Liver (tissue), 9 donors: ENCODE results near the gene PRDM2. TPM values are rescaled to one million over a fixed set of nuclear protein-coding genes. Genes with fewer than 3 reads are reported as not detected.

Experiments used
- DNase-seq: peaks from one replicate; pipeline ENCODE4 v3.0.0-alpha.2; 2017; ENCODE audit warnings: low spot score
- H3K27ac ChIP-seq, 2 donors: one replicate each; pipeline ENCODE4 v1.7.0; 2013; ENCODE audit warnings: inconsistent platforms in 2 of 2, low read length in 2 of 2, control low read depth in 1 of 2, low read depth in 1 of 2, mild to moderate bottlenecking in 1 of 2
- H3K27me3 ChIP-seq, 4 donors: one replicate each; pipeline versions ENCODE4 v1.6.1 to v1.7.0; 2013; ENCODE audit warnings: low read length in 3 of 4, inconsistent platforms in 1 of 4, mild to moderate bottlenecking in 1 of 4, moderate library complexity in 1 of 4; ENCODE audit not compliant: control insufficient read depth in 4 of 4, insufficient read depth in 4 of 4
- H3K36me3 ChIP-seq, 4 donors: one replicate each; pipeline versions ENCODE4 v1.6.1 to v1.7.0; 2013; ENCODE audit warnings: low read length in 3 of 4, mild to moderate bottlenecking in 3 of 4, low read depth in 1 of 4, moderate library complexity in 1 of 4; ENCODE audit not compliant: control insufficient read depth in 4 of 4, insufficient read depth in 3 of 4
- H3K4me1 ChIP-seq, 4 donors: one replicate each; pipeline versions ENCODE4 v1.6.1 to v1.7.0; 2013; ENCODE audit warnings: low read length in 3 of 4, mild to moderate bottlenecking in 3 of 4, moderate library complexity in 1 of 4; ENCODE audit not compliant: control insufficient read depth in 4 of 4, insufficient read depth in 4 of 4
- H3K4me3 ChIP-seq, 3 donors: one replicate each; pipeline versions ENCODE4 v1.6.1 to v1.7.0; 2013; ENCODE audit warnings: low read length in 3 of 3, control low read depth in 1 of 3, low read depth in 1 of 3, mild to moderate bottlenecking in 1 of 3
- H3K9ac ChIP-seq, 2 donors: one replicate each; pipeline ENCODE4 v1.7.0; 2013; ENCODE audit warnings: low read length in 2 of 2, mild to moderate bottlenecking in 2 of 2, moderate library complexity in 2 of 2, control low read depth in 1 of 2, low read depth in 1 of 2
- H3K9me3 ChIP-seq, 4 donors: one replicate each; pipeline versions ENCODE4 v1.6.1 to v1.7.0; 2013; ENCODE audit warnings: low read length in 3 of 4; ENCODE audit not compliant: control insufficient read depth in 4 of 4
- CTCF ChIP-seq: fragments of 150-350 bp; IDR thresholded peaks from 2 replicates; pipeline ENCODE4 v1.5.1; 2017; ENCODE audit warnings: improper control_type of control experiment, low read depth, low read length; ENCODE audit not compliant: missing input control
- EGR1 ChIP-seq, 2 donors: IDR thresholded peaks; 2 replicates each; pipeline ENCODE4 v1.6.1; 2016 to 2018; ENCODE audit warnings: antibody characterized with exemption in 2 of 2, low read depth in 2 of 2
- FOXA1 ChIP-seq: IDR thresholded peaks from 2 replicates; pipeline ENCODE4 v1.6.1; 2016; ENCODE audit warnings: antibody characterized with exemption
- GABPA ChIP-seq, 2 donors: IDR thresholded peaks in 1 of 2; conservative IDR thresholded peaks in 1 of 2; 2 replicates each; pipeline ENCODE4 v1.6.1; 2016; ENCODE audit warnings: antibody characterized with exemption in 2 of 2, mild to moderate bottlenecking in 1 of 2, moderate library complexity in 1 of 2
- HNF4A ChIP-seq, 2 donors: conservative IDR thresholded peaks; 2 replicates each; pipeline ENCODE4 v1.6.1; 2016; ENCODE audit warnings: antibody characterized with exemption in 2 of 2, mild to moderate bottlenecking in 2 of 2
- JUND ChIP-seq, 2 donors: IDR thresholded peaks; 2 replicates each; pipeline ENCODE4 v1.6.1; 2016; ENCODE audit warnings: antibody characterized with exemption in 2 of 2
- MAX ChIP-seq: IDR thresholded peaks from 2 replicates; pipeline ENCODE4 v1.6.1; 2016; ENCODE audit warnings: antibody characterized with exemption
- NR2F2 ChIP-seq: IDR thresholded peaks from 2 replicates; pipeline ENCODE4 v1.6.1; 2016; ENCODE audit warnings: antibody characterized with exemption
- RAD21 ChIP-seq, 2 donors: IDR thresholded peaks; 2 replicates each; pipeline ENCODE4 v1.6.1; 2016; ENCODE audit warnings: antibody characterized with exemption in 2 of 2, mild to moderate bottlenecking in 2 of 2
- TAF1 ChIP-seq: conservative IDR thresholded peaks from 2 replicates; pipeline ENCODE4 v1.6.1; 2016; ENCODE audit warnings: antibody characterized with exemption, mild to moderate bottlenecking
- YY1 ChIP-seq: IDR thresholded peaks from 2 replicates; pipeline ENCODE4 v1.6.1; 2016; ENCODE audit warnings: antibody characterized with exemption, mild to moderate bottlenecking
- WGBS: extraction: QIAGEN DNeasy Blood & Tissue Kit; methylation state at CpG from one replicate; pipeline ENCODE4 v1.1.7; 2013; 5-methylcytosine and 5-hydroxymethylcytosine counted together
- polyA plus RNA-seq, 2 donors: library from polyadenylated mRNA; stranded (reverse) in 1 of 2; unstranded in 1 of 2; fragments of 200-250 nt in 1 of 2; fragments of >200 nt in 1 of 2; fragmentation: Nextera tagmentation in 1 of 2; extraction: Ambion mirVana in 1 of 2; gene quantifications; one replicate each; pipeline versions ENCODE4 v1.2.1 to v1.2.3, GENCODE V29; 2013 to 2015
- total RNA-seq, 2 donors: library from RNA; depleted of rRNA; stranded (reverse); fragments of >200 nt; gene quantifications; one replicate each; pipeline ENCODE4 v1.2.3, GENCODE V29; 2014
- TF ChIP-seq, protein P1 (sequence below): IDR thresholded peaks from 2 replicates; pipeline ENCODE4 v1.6.1; 2016; ENCODE audit warnings: antibody characterized with exemption
- TF ChIP-seq, protein P2 (sequence below): IDR thresholded peaks from 2 replicates; pipeline ENCODE4 v1.6.1; 2016; ENCODE audit warnings: antibody characterized with exemption, mild to moderate bottlenecking
- TF ChIP-seq, protein P3 (sequence below): IDR thresholded peaks from 2 replicates; pipeline ENCODE4 v1.6.1; 2016; ENCODE audit warnings: antibody characterized with exemption
- donor health status: healthy.
- donor health status: healthy.
- donor health status: healthy.
- donor health status: healthy.
- donor health status: healthy.

Gene PRDM2
- total and polyA plus RNA-seq, 4 donors = 4.5 to 13.9 (median 7.9) TPM

GRCh38 chr1:13813398-13814012 is 113.5 kb downstream of the PRDM2 start:
- H3K9me3 ChIP-seq = no peaks in the 10 kb centered on the region
- peaks cover 0 to 7% (median 5%) of the 10 kb centered on the region in 4 donors for H3K4me1 ChIP-seq
- no peak overlapping the region for H3K4me3 ChIP-seq
- peaks cover 0 to 2% (median 0%) of the 10 kb centered on the region in 4 donors for H3K36me3 ChIP-seq
- 65% methylated on average over 17 of the region's 17 CpGs for WGBS
- no peak overlapping the region for H3K27ac ChIP-seq
- TF ChIP-seq EGR1 (IDR thresholded peaks at IDR 0.05; ENCODE audit: low read depth in 2 of 2) = no peak
- TF ChIP-seq RAD21 (IDR thresholded peaks at IDR 0.05) = peak in 1 of 2 donors; percentile 54
- no peak for TF ChIP-seq TAF1
- TF ChIP-seq, protein P1, sequence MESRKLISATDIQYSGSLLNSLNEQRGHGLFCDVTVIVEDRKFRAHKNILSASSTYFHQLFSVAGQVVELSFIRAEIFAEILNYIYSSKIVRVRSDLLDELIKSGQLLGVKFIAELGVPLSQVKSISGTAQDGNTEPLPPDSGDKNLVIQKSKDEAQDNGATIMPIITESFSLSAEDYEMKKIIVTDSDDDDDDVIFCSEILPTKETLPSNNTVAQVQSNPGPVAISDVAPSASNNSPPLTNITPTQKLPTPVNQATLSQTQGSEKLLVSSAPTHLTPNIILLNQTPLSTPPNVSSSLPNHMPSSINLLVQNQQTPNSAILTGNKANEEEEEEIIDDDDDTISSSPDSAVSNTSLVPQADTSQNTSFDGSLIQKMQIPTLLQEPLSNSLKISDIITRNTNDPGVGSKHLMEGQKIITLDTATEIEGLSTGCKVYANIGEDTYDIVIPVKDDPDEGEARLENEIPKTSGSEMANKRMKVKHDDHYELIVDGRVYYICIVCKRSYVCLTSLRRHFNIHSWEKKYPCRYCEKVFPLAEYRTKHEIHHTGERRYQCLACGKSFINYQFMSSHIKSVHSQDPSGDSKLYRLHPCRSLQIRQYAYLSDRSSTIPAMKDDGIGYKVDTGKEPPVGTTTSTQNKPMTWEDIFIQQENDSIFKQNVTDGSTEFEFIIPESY = no peak
- TF ChIP-seq, protein P2, sequence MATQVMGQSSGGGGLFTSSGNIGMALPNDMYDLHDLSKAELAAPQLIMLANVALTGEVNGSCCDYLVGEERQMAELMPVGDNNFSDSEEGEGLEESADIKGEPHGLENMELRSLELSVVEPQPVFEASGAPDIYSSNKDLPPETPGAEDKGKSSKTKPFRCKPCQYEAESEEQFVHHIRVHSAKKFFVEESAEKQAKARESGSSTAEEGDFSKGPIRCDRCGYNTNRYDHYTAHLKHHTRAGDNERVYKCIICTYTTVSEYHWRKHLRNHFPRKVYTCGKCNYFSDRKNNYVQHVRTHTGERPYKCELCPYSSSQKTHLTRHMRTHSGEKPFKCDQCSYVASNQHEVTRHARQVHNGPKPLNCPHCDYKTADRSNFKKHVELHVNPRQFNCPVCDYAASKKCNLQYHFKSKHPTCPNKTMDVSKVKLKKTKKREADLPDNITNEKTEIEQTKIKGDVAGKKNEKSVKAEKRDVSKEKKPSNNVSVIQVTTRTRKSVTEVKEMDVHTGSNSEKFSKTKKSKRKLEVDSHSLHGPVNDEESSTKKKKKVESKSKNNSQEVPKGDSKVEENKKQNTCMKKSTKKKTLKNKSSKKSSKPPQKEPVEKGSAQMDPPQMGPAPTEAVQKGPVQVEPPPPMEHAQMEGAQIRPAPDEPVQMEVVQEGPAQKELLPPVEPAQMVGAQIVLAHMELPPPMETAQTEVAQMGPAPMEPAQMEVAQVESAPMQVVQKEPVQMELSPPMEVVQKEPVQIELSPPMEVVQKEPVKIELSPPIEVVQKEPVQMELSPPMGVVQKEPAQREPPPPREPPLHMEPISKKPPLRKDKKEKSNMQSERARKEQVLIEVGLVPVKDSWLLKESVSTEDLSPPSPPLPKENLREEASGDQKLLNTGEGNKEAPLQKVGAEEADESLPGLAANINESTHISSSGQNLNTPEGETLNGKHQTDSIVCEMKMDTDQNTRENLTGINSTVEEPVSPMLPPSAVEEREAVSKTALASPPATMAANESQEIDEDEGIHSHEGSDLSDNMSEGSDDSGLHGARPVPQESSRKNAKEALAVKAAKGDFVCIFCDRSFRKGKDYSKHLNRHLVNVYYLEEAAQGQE = no peak
- no peak for TF ChIP-seq HNF4A (conservative IDR thresholded peaks at IDR 0.05)
- TF ChIP-seq NR2F2 = no peak
- TF ChIP-seq FOXA1 = no peak
- no peak for TF ChIP-seq GABPA (IDR thresholded peaks at IDR 0.05 in 1 of 2, conservative IDR thresholded peaks at IDR 0.05 in 1 of 2)
- TF ChIP-seq CTCF = peak; percentile 29
- TF ChIP-seq, protein P3, sequence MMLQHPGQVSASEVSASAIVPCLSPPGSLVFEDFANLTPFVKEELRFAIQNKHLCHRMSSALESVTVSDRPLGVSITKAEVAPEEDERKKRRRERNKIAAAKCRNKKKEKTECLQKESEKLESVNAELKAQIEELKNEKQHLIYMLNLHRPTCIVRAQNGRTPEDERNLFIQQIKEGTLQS = no peak
- TF ChIP-seq JUND (IDR thresholded peaks at IDR 0.05) = no peak
- TF ChIP-seq YY1 = peak; percentile 31
- no peaks in the 10 kb centered on the region for H3K27me3 ChIP-seq
- peak; percentile 63 for DNase-seq
- no peak overlapping the region for H3K9ac ChIP-seq

DNA sequence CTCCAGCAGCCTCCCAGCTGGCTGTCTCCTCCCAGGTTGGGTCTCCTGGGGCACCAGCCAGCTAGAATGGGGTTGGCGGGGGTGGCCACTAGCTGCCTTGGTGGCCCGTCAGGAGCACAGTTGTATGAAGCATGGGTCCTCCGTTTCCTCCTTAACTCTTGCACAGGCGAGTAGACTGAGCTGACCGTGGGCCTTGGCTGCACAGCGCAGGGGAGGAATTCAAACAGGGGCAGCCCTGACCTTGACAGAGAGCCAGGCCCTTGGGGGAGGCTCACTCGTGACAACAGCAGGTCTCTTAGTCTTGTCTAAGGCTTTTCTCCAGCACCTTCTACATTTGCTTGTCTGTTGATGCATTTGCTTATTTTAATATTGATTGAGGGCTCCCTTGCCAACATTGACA is 114.1 kb downstream of the PRDM2 start:
- no peak overlapping the region for H3K9ac ChIP-seq
- H3K36me3 ChIP-seq = peaks cover 0 to 2% (median 1%) of the 10 kb centered on the region in 4 donors
- no peak overlapping the region for H3K27ac ChIP-seq
- peaks cover 0 to 7% (median 5%) of the 10 kb centered on the region in 4 donors for H3K4me1 ChIP-seq
- H3K27me3 ChIP-seq = no peaks in the 10 kb centered on the region
- no peak for TF ChIP-seq NR2F2
- TF ChIP-seq MAX = no peak
- no peak for TF ChIP-seq JUND (IDR thresholded peaks at IDR 0.05)
- TF ChIP-seq, protein P2 = no peak
- no peak for TF ChIP-seq RAD21 (IDR thresholded peaks at IDR 0.05)
- no peaks in the 10 kb centered on the region for H3K9me3 ChIP-seq
- no peak for DNase-seq
- H3K4me3 ChIP-seq = no peak overlapping the region
- WGBS = 94% methylated on average over 7 of the region's 7 CpGs
